K562 (cell line): ENCODE results near the gene OPA3. TPM values are rescaled to one million over a fixed set of nuclear protein-coding genes. Genes with fewer than 3 reads are reported as not detected.
A peak's percentile ranks its signal among the peaks of the same experiment; 100 is the strongest.

ENCODE experiments used
- CCNT2 ChIP-seq: IDR thresholded peaks from 2 replicates; pipeline ENCODE4 v1.6.1; 2011; ENCODE audit warnings: borderline replicate concordance, low read depth, mild to moderate bottlenecking, moderate library complexity, mixed read lengths, low read length; ENCODE audit not compliant: insufficient read length; ENCODE audit errors: extremely low read depth
- CREM ChIP-seq: IDR thresholded peaks from 2 replicates; pipeline ENCODE4 v1.6.1; 2014; ENCODE audit warnings: antibody characterized with exemption, low read depth
- DLX4 ChIP-seq: fragments of 250-450 bp; sonication (Bioruptor Pico); IDR thresholded peaks from 2 replicates; pipeline ENCODE4 v1.6.1; 2021; ENCODE audit warnings: mild to moderate bottlenecking
- DPF2 ChIP-seq: fragments of 450-650 bp; IDR thresholded peaks from 2 replicates; pipeline ENCODE4 v1.6.1; 2016
- E2F3 ChIP-seq: fragments of 250-450 bp; sonication (Bioruptor Pico); IDR thresholded peaks from 2 replicates; pipeline ENCODE4 v1.4.0; 2020; ENCODE audit warnings: mild to moderate bottlenecking
- EZH2 ChIP-seq: IDR thresholded peaks from 2 replicates; pipeline ENCODE4 v1.6.1; 2012; ENCODE audit warnings: low read depth, mild to moderate bottlenecking, inconsistent platforms, low read length, borderline replicate concordance
- FIP1L1 ChIP-seq: fragments of 200-400 bp; formaldehyde crosslinking; IDR thresholded peaks from 2 replicates; pipeline ENCODE4 v1.6.1; 2018; ENCODE audit warnings: mild to moderate bottlenecking, low read depth, low read length; ENCODE audit not compliant: poor library complexity, severe bottlenecking
- HSF4 ChIP-seq: fragments of 250-450 bp; sonication (Bioruptor Pico); IDR thresholded peaks from 2 replicates; pipeline ENCODE4 v2.1.2; 2022; ENCODE audit warnings: mild to moderate bottlenecking, moderate library complexity, borderline replicate concordance
- IRF9 ChIP-seq: fragments of 450-650 bp; IDR thresholded peaks from 2 replicates; pipeline ENCODE4 v1.6.1; 2016; ENCODE audit warnings: missing biosample characterization, missing genetic modification characterization
- MEIS2 ChIP-seq: fragments of 450-650 bp; IDR thresholded peaks from 2 replicates; pipeline ENCODE4 v1.6.1; 2014; ENCODE audit warnings: mild to moderate bottlenecking; ENCODE audit not compliant: partially characterized antibody
- MIER1 ChIP-seq: fragments of 450-650 bp; IDR thresholded peaks from 2 replicates; pipeline ENCODE4 v1.6.1; 2016; ENCODE audit warnings: antibody characterized with exemption, mild to moderate bottlenecking, low read depth
- MTA1 ChIP-seq: fragments of 450-650 bp; IDR thresholded peaks from 2 replicates; pipeline ENCODE4 v1.6.1; 2017; ENCODE audit warnings: borderline replicate concordance
- NCOA1 ChIP-seq: fragments of 450-650 bp; IDR thresholded peaks from 2 replicates; pipeline ENCODE4 v1.6.1; 2016; ENCODE audit warnings: low read depth
- NUFIP1 ChIP-seq: fragments of 450-650 bp; IDR thresholded peaks from 2 replicates; pipeline ENCODE4 v1.6.1; 2018; ENCODE audit not compliant: partially characterized antibody
- SIN3A ChIP-seq, 2 experiments: fragments of 150-350 bp in 1 of 2; IDR thresholded peaks; 2 replicates each; pipeline ENCODE4 v1.6.1; 2011 to 2016; ENCODE audit warnings: borderline replicate concordance in 2 of 2, low read depth in 2 of 2, low read length in 2 of 2, mild to moderate bottlenecking in 2 of 2, moderate library complexity in 2 of 2; ENCODE audit not compliant: control insufficient read depth in 1 of 2
- TAF1 ChIP-seq: IDR thresholded peaks from 2 replicates; pipeline ENCODE4 v1.6.1; 2011; ENCODE audit warnings: mild to moderate bottlenecking, low read length, moderate library complexity; ENCODE audit not compliant: insufficient read depth, control insufficient read depth, severe bottlenecking; ENCODE audit errors: extremely low read depth
- TAF15 ChIP-seq: fragments of 200-400 bp; formaldehyde crosslinking; IDR thresholded peaks from 2 replicates; pipeline ENCODE4 v1.6.1; 2017; ENCODE audit warnings: mild to moderate bottlenecking, low read depth, low read length, moderate library complexity
- XRCC3 ChIP-seq: fragments of 450-650 bp; IDR thresholded peaks from 2 replicates; pipeline ENCODE4 v1.6.1; 2017; ENCODE audit warnings: mild to moderate bottlenecking, moderate library complexity
- ZNF174 ChIP-seq: fragments of 250-450 bp; sonication (Bioruptor Pico); IDR thresholded peaks from 2 replicates; pipeline ENCODE4 v1.4.0; 2020; ENCODE audit warnings: mild to moderate bottlenecking
- ZNF280A ChIP-seq: fragments of 450-650 bp; IDR thresholded peaks from 2 replicates; pipeline ENCODE4 v1.6.1; 2018; ENCODE audit warnings: mild to moderate bottlenecking, low read depth; ENCODE audit not compliant: partially characterized antibody
- ZNF512 ChIP-seq: IDR thresholded peaks from 2 replicates; pipeline ENCODE4 v1.6.1; 2016; ENCODE audit warnings: missing genetic modification characterization, missing compliant biosample characterization
- ZNF57 ChIP-seq: fragments of 450-650 bp; formaldehyde crosslinking; IDR thresholded peaks from 2 replicates; pipeline ENCODE4 v1.4.0; 2020; ENCODE audit warnings: mild to moderate bottlenecking, moderate library complexity
- ZNF696 ChIP-seq: fragments of 250-450 bp; sonication (Bioruptor Pico); conservative IDR thresholded peaks from 2 replicates; pipeline ENCODE4 v1.4.0; 2020; ENCODE audit warnings: mild to moderate bottlenecking, moderate library complexity
- ZNF830 ChIP-seq: fragments of 250-450 bp; sonication (Bioruptor Pico); IDR thresholded peaks from 2 replicates; pipeline ENCODE4 v1.5.0; 2021; ENCODE audit warnings: mild to moderate bottlenecking
- polyA plus RNA-seq, 8 experiments: library from polyadenylated mRNA; depleted of rRNA in 4 of 8; stranded (reverse) in 5 of 8; unstranded in 3 of 8; fragments of >200 nt; fragmentation: Nextera tagmentation in 2 of 8; fragmentation: Illumina TruSeq in 1 of 8; extraction: Ambion mirVana in 2 of 8; extraction: Trizol in 1 of 8; gene quantifications; 2 replicates each; pipeline versions ENCODE4 v1.2.1 to v1.2.3, GENCODE V29; 2011 to 2014; ENCODE audit warnings: inconsistent platforms in 1 of 8, missing spikeins in 1 of 8
- total RNA-seq, 7 experiments: library from RNA; depleted of rRNA in 6 of 7; stranded (reverse); fragments of >200 nt in 6 of 7; fragmentation: Illumina TruSeq in 2 of 7; extraction: Trizol in 2 of 7; gene quantifications; 2 replicates each; pipeline versions ENCODE4 v1.2.1 to v1.2.3, GENCODE V29; 2011 to 2021; ENCODE audit warnings: low replicate concordance in 1 of 7

Gene OPA3
- total and polyA plus RNA-seq, 9 of the 15 experiments (the other 6 are each of a cell fraction or from before 2014, with no cell fraction given): 1.4 to 18.8 (median 9.0) TPM

GRCh38 chr19:45523642-45524256, 60.9 kb downstream of the OPA3 start (continued):
- TF ChIP-seq SIN3A (IDR thresholded peaks at IDR 0.05; ENCODE audit: borderline replicate concordance in 2 of 2, control insufficient read depth in 1 of 2, low read depth in 2 of 2, low read length in 2 of 2): no peak
- no peak for TF ChIP-seq NCOA1
- TF ChIP-seq EZH2: no peak
- TF ChIP-seq CREM: 0 out of 2 replicates have a peak, but pooled peaks have one; percentile 4
- TF ChIP-seq ZNF696: no peak
- no peak for TF ChIP-seq FIP1L1
- TF ChIP-seq ZNF280A: no peak
- no peak for TF ChIP-seq ZNF830 (CRISPR knock-in tag)
- TF ChIP-seq MEIS2: no peak
- no peak for TF ChIP-seq IRF9 (tag)
- TF ChIP-seq ZNF57 (CRISPR knock-in tag): no peak
- TF ChIP-seq E2F3 (CRISPR knock-in tag): no peak
- no peak for TF ChIP-seq XRCC3
- TF ChIP-seq MIER1: no peak
- TF ChIP-seq HSF4 (CRISPR knock-in tag): no peak
- TF ChIP-seq TAF15: no peak
- no peak for TF ChIP-seq ZNF512 (tag)
- TF ChIP-seq DPF2: no peak
- TF ChIP-seq NUFIP1: no peak
- no peak for TF ChIP-seq TAF1
- no peak for TF ChIP-seq DLX4
- TF ChIP-seq MTA1: no peak
- TF ChIP-seq CCNT2: no peak
- TF ChIP-seq ZNF174 (CRISPR knock-in tag): no peak
